ENCODE data around the gene MT1A.

GRCh38 chr16:56589141-56590039, 49.1 kb upstream of the MT1A start, which contains the start of gene MT3:
- TF ChIP-seq CTCF (IDR thresholded peaks at IDR 0.05) (no peak), POLR2A (IDR thresholded peaks at IDR 0.05) (no peak)
